HG02571 (cell line): Measurements from ENCODE around the gene MBD6.
"Not testable (repeated sequence)": the region's sequence is repeated elsewhere in the genome, so short reads cannot be mapped to it uniquely, and the experiment has no call there.

Source experiments
- ATAC-seq: cut with Tn5 transposase; IDR thresholded peaks from one replicate; pipeline ENCODE4 v1.9.1; 2021; ENCODE audit warnings: mild to moderate bottlenecking, moderate library complexity; ENCODE audit not compliant: unreplicated experiment

MBD6 gene

GRCh38 chr12:57487597-57488401 lies 34.8 kb upstream of the MBD6 start, which contains the start of gene MARS1:
TSS of gene MARS1 (plus strand) at chr12:57488068. CDS start at chr12:57488091, 23 bp downstream.
- peak; percentile 97 for ATAC-seq

GRCh38 chr12:57488402-57489156 lies 34.0 kb upstream of the MBD6 start:
- ATAC-seq, result no peak

GRCh38 chr12:57489157-57489641 lies 33.4 kb upstream of the MBD6 start:
- ATAC-seq, result no peak

GRCh38 chr12:57490126-57490525 lies 32.5 kb upstream of the MBD6 start:
- ATAC-seq, result no peak

GRCh38 chr12:57491393-57492280 lies 31.0 kb upstream of the MBD6 start:
- no peak for ATAC-seq

- not testable (repeated sequence) for ATAC-seq
Observed at GRCh38 chr12:57495051-57495701, 27.4 kb upstream of the MBD6 start.

GRCh38 chr12:57496822-57497221 lies 25.8 kb upstream of the MBD6 start:
- ATAC-seq, result no peak

- ATAC-seq, result no peak
Observed at GRCh38 chr12:57497223-57498131, 25.1 kb upstream of the MBD6 start.

- no peak for ATAC-seq
Observed at GRCh38 chr12:57498132-57498502, 24.5 kb upstream of the MBD6 start.

GRCh38 chr12:57498571-57498970 lies 24.1 kb upstream of the MBD6 start:
- ATAC-seq, result no peak

- ATAC-seq, result no peak
Observed at GRCh38 chr12:57500213-57500612, 22.4 kb upstream of the MBD6 start.

- not testable (repeated sequence) for ATAC-seq
Observed at GRCh38 chr12:57502311-57502969, 20.2 kb upstream of the MBD6 start.

GRCh38 chr12:57506541-57506940 lies 16.1 kb upstream of the MBD6 start:
- not testable (repeated sequence) for ATAC-seq

GRCh38 chr12:57507796-57508195 lies 14.8 kb upstream of the MBD6 start:
- ATAC-seq, result not testable (repeated sequence)

- no peak for ATAC-seq
Observed at GRCh38 chr12:57511161-57511560, 11.5 kb upstream of the MBD6 start.

- ATAC-seq, result no peak
Observed at GRCh38 chr12:57511588-57512325, 10.9 kb upstream of the MBD6 start.

- ATAC-seq, result no peak
Observed at GRCh38 chr12:57512665-57513064, 10.0 kb upstream of the MBD6 start.

GRCh38 chr12:57513266-57513665 lies 9.4 kb upstream of the MBD6 start:
- ATAC-seq, result no peak
